GM18508 (cell line): Measurements from ENCODE around the gene CEBPG.

Experiments used
- ATAC-seq: cut with Tn5 transposase; IDR thresholded peaks from one replicate; pipeline ENCODE4 v1.9.1; 2021; ENCODE audit warnings: moderate number of reproducible peaks; ENCODE audit not compliant: insufficient read depth, unreplicated experiment

Gene CEBPG

GRCh38 chr19:33392341-33393285 is 19.1 kb downstream of the CEBPG start:
- no peak for ATAC-seq

- no peak for ATAC-seq
Measured at GRCh38 chr19:33393286-33394005, 19.9 kb downstream of the CEBPG start.

- no peak for ATAC-seq
Measured at GRCh38 chr19:33394006-33394722, 20.7 kb downstream of the CEBPG start.

GRCh38 chr19:33394723-33395560 is 21.4 kb downstream of the CEBPG start:
- no peak for ATAC-seq

- ATAC-seq, result no peak
Measured at GRCh38 chr19:33395561-33396550, 22.3 kb downstream of the CEBPG start.

- ATAC-seq, result no peak
Measured at GRCh38 chr19:33396701-33397535, 23.4 kb downstream of the CEBPG start.

GRCh38 chr19:33397536-33398360 is 24.2 kb downstream of the CEBPG start:
- no peak for ATAC-seq

GRCh38 chr19:33398361-33399060 is 25.0 kb downstream of the CEBPG start:
- no peak for ATAC-seq

GRCh38 chr19:33399081-33399744 is 25.7 kb downstream of the CEBPG start:
- no peak for ATAC-seq

GRCh38 chr19:33399745-33400681 is 26.5 kb downstream of the CEBPG start:
- ATAC-seq, result no peak

GRCh38 chr19:33400856-33401682 is 27.6 kb downstream of the CEBPG start:
- no peak for ATAC-seq

GRCh38 chr19:33401683-33402420 is 28.3 kb downstream of the CEBPG start:
- ATAC-seq, result no peak
